Left renal cortex interstitium (tissue), 4 donors: ENCODE data around the gene SPNS2. TPM values are rescaled to one million over a fixed set of nuclear protein-coding genes. Genes with fewer than 3 reads are reported as not detected.

Experiments
- DNase-seq, 4 donors: peaks; one replicate each; pipeline ENCODE4 v3.0.0-alpha.2; 2013; ENCODE audit warnings: low read depth in 4 of 4, low spot score in 2 of 4, missing footprints in 1 of 4
- polyA plus RNA-seq, 4 donors: library from polyadenylated mRNA; unstranded; fragments of 120-200 nt; gene quantifications; one replicate each; pipeline ENCODE4 v1.2.1, GENCODE V29; 2013; ENCODE audit not compliant: insufficient read length in 4 of 4

Gene SPNS2
- polyA plus RNA-seq, 4 donors, result 37.3 to 58.2 (median 44.6) TPM

DNA sequence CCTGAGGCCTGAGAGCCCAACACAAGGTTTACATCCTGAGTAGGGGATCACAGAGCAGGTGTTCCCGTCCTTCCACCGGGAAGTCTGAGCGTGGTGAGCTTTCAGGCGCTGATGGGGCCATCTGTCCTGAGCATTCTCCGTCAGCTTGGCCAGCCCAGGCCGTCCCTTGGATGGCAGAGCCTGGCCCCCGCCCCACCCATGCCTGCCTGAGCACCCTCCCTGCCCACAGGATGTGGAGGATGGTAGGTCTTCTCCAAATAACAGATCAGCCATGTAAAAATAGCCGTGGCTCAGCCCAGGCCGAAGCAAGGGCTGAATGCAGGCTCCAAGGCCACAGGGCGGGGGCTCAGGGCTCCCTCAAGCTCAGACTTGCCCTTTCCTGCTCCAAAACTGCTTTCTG is 20.2 kb downstream of the SPNS2 start:
- no peak for DNase-seq

- no peak for DNase-seq
These were observed 20.7 kb downstream of the SPNS2 start for GRCh38 chr17:4519361-4519788.

DNA sequence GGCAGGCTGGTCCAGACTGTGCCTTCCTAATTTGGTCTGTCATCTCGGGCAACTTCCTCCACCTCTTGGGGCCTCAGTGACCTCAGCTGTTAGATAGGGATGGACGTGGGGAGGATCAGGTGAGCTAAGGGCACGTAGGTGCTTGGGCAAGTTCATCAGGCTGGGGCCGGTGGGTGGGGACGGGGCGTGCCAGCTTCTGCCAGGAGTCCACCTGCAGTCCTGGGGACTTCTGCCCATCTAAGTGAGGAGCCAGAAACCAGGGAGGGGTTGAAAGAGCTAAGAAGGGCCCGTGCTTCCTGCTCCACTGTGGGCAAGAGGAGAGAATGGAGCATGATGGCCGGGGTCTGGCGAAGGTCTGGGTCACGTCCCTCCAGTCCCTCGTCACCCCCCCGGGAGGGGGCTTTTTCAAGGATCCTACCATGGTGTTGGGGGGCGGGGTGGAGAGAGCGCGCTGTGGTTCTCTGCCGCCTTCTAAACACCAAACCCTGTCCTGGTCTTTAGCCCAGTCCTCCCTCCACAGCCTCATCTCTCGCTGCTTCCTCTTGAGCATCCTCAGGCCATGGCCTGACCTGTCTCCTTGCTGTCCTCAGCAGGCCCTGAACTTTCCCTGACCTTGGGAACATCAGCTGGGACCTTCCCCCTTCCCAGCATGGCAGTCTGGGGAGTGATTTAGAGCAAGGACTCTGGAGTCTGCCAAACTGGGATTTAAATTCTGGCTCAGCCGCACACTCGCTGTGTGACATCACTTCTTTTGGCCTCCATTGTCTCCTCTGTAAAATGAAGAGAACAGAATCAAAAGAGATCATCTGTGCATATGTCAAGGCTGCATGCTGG is 21.6 kb downstream of the SPNS2 start:
- no peak for DNase-seq

DNA sequence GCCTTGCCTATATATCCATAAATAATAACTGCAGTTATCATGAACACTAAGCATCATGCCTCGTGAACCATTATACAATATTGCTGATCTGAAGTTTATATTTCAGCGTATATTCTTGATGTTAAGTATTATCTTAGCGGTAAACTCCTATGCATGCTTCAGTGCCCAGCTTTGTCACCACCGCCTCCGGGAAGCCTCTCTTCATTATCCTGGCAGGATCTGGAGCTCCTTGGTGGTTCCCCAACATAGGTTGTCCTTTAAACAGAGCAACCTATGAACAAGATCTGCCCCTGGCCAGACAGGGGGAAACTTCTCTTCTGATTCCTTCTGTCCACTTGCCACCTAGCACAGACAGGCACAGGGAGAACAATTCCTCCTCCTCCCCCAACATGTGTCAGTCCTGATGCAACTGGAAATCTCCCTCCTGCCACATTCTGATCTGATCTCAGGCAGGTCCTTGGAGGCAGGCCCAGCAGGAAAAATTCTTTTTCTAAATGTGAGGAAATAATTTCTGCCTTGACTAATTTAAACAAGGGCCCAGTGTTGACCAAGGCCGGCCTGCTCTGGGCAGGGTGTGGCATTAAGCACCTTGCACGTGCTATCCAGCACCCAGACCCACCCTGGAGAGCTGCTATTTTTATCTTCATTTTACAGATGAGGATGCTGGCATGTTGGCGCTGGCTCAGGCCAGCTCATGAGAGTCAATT is 22.4 kb downstream of the SPNS2 start:
- no peak for DNase-seq

DNA sequence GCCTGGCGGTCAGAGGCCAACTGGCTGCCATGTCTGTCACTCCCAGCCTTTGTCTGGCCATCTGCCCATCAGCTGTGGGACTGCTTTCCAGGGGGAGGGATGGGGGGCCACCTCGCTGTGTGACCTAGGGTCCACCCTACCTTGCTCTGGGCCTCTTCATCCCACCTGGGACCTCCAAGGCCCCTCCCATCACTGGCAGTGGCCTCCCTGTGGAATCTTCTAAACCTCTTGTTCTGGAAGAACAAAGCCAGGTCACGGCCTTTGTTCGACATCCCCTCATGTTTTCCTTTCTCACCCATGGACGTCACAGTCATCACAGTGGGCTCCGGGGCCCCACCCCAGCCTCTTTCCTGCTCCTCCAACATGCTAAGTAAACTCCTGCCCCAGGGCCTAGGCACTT is 24.0 kb downstream of the SPNS2 start:
- no peak for DNase-seq

DNA sequence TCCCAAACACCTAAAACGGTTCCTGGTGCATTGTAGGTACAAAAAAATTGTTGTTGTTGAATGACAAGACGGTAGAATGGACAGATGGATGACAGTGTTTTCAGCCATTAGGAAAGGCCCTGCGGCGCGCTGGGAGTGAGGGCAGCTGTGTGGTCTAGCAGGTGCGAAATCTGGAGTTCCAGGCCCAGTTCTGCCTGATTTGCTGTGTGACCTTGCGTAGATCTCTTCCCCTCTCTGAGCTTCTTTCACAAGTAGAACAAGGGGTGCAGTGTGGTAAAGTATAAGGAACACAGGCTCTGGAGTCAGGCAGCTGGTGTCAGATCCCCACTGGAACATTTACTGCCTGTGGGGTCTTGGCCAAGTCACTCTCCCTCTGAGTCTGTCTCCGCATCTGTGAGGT is 25.3 kb downstream of the SPNS2 start:
- no peak for DNase-seq

DNA sequence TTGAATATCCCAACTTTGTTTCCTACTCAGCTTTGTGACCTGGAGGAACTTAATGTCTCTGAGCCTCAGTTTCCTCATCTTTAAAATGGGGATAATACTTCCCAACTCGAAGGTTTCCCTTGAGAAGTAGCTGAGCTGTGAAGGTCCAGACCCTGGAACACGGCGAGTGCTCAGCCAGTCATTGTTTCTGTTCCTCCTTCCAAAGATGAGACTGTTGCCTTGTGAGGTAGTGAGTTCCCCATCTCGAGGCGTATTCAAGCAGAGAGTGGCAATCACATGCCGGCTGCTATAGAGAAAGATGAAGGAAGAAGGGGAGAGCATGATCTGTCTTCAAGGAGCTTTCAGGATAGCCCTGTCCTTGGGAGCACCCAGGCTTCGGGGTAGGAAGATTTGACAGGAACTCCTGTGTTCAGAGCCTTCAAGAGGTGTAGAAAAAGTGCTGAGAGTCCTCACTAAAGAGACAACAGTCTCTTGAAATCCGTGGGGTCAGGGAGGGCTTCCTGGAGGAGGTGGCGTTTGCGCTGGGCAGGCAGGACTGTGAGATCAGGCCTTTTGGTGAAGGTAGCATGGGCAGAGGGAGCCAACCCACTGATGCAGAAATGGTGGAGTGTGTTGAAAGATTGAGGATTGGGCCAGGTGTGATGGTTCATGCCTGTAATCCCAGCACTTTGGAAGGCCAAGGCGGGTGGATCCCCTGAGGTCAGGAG is 27.2 kb downstream of the SPNS2 start:
- no peak for DNase-seq

DNA sequence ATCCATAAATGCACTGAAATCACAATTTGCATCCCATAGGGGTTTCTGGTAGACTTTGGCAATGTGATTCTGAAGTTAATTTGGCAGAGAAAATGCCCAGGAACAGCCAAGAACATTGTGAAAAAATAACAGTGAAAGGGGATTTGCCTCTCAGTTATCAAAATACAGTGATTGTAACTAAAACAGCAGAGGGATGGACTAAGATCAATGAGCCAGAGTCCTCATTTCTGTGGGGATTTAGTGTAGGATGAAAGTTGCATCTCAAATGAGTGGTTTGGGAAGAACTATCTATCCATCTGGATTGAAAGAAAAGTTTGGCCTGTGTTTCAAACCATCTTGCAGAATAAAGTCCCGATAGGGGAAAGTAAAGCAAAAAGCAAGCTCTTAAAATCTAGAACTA is 28.5 kb downstream of the SPNS2 start:
- DNase-seq, result no peak

DNA sequence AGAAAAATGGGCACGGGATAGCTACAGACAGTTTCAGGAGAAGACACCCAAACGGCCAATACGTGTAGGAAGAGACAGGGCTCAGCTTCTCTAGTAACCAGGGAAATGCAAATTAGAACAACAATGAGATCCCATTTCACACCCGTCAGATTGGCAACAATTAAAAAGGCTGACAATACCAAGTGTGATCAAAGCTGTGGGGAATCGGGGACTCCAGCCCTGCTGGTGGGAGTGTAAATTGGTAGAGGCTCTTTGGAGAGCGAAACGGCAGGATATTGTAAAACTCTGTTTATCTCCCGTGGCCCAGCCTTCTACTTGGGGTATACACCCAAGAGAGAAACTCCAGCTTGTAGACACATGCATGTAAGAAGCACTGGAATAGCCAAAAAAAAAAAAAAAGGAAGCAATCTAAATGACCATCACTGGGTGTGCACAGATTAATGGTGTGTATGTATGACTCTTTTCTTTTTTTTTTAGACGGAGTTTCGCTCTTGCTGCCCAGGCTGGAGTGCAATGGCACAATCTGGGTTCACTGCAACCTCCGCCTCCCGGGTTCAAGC is 29.0 kb downstream of the SPNS2 start:
- no peak for DNase-seq

GRCh38 chr17:4529533-4530152 is 31.0 kb downstream of the SPNS2 start:
- no peak for DNase-seq

GRCh38 chr17:4530799-4531730 is 32.4 kb downstream of the SPNS2 start:
- no peak for DNase-seq

DNA sequence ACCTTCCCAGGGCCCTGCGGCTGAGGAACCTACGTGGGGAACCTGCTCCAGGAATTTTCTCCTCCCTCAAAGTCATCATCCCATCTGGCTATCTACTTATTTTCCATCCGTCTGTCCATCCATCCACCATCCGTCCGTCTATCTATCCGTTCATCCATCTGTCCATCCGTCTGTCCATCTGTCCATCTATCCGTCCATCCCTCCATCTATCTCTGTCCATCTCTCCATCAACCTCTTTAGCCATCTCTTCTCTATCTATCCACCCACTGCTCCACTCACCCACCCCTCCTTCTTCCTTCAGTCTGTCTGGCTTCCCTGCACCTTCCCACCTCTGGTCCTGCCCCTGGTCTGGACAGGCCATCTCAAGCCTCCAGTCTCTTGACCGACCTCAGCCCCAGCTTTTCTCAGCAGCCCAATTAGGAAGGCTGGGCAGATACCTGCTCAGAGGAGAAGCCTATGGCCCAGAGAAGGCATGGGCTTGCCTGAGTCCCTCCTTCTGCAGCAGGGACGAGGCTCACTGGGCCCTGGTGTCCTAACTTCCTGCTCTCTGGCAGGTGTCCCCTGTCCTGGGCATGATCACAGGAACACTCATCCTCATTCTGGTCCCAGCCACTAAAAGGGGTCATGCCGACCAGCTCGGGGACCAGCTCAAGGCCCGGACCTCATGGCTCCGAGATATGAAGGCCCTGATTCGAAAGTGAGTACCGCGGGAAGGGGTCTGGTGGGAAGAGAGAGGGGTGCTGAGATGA is 33.5 kb downstream of the SPNS2 start:
- no peak for DNase-seq

GRCh38 chr17:4532860-4533522 is 34.3 kb downstream of the SPNS2 start:
- no peak for DNase-seq

GRCh38 chr17:4533523-4534504 is 35.1 kb downstream of the SPNS2 start:
- no peak for DNase-seq

GRCh38 chr17:4534515-4534914 is 35.8 kb downstream of the SPNS2 start:
- no peak for DNase-seq

- no peak for DNase-seq
These were observed 36.4 kb downstream of the SPNS2 start for GRCh38 chr17:4534928-4535666.
